Spleen (tissue), 7 donors: ENCODE results near the gene TNFRSF13B.
"Not testable (repeated sequence)": the region's sequence is repeated elsewhere in the genome, so short reads cannot be mapped to it uniquely, and the experiment has no call there.

Source experiments
- POLR2A ChIP-seq, 3 donors: fragments of 450-650 bp; IDR thresholded peaks; one replicate each; pipeline ENCODE4 v1.5.1; 2017; ENCODE audit warnings: antibody characterized with exemption in 3 of 3, mild to moderate bottlenecking in 1 of 3
- POLR2AphosphoS5 ChIP-seq, 3 donors: sonication (generic); formaldehyde crosslinking; IDR thresholded peaks; one replicate each; pipeline ENCODE4 v1.5.1; 2017; ENCODE audit warnings: antibody characterized with exemption in 3 of 3
- TF ChIP-seq, protein P1 (sequence below), 11 experiments: fragments of 200-600 bp in 7 of 11; fragments of 450-650 bp in 4 of 11; sonication (generic) in 4 of 11; IDR thresholded peaks in 8 of 11; conservative IDR thresholded peaks in 3 of 11; 1 replicate in 7 of 11; 2 replicates in 4 of 11; pipeline versions ENCODE4 v1.4.0 to v1.8.0; 2016 to 2021; ENCODE audit warnings: antibody characterized with exemption in 11 of 11, inconsistent platforms in 4 of 11, mild to moderate bottlenecking in 1 of 11
- donor health status: DM: no; HTN: no; CAD: no; lungs with moderate emphysema.
- donor health status: DM: no; HTN: no; CAD: no.
- donor health status: DM: no; HTN: no; CAD: no.

DNA sequence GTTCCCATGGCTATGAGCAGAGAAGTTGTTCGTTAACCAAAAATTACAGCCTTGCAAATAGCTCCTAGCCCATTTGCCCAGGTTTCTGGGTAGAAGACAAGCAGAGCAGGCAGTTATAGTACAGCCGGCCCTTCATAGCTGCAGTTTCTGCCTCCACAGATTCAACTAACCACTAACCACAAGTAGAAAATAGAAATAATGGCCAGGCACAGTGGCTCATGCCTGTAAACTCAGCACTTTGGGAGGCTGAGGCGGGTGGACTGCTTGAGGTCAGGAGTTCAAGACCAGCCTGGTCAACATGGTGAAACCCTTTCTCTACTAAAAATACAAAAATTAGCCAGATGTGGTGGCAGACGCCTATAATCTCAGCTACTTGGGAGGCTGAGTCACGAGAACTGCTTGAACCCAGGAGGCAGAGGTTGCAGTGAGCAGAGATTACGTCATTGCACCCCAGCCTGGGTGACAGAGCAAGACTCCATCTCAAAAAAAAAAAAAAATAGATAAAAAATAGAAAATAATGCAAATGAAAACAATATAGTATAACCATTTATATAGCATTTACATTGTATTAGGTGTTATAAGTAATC, 7.4 kb upstream of the TNFRSF13B start:
- not testable (repeated sequence) for TF ChIP-seq POLR2AphosphoS5, POLR2A (IDR thresholded peaks at IDR 0.05)
- TF ChIP-seq, protein P1, sequence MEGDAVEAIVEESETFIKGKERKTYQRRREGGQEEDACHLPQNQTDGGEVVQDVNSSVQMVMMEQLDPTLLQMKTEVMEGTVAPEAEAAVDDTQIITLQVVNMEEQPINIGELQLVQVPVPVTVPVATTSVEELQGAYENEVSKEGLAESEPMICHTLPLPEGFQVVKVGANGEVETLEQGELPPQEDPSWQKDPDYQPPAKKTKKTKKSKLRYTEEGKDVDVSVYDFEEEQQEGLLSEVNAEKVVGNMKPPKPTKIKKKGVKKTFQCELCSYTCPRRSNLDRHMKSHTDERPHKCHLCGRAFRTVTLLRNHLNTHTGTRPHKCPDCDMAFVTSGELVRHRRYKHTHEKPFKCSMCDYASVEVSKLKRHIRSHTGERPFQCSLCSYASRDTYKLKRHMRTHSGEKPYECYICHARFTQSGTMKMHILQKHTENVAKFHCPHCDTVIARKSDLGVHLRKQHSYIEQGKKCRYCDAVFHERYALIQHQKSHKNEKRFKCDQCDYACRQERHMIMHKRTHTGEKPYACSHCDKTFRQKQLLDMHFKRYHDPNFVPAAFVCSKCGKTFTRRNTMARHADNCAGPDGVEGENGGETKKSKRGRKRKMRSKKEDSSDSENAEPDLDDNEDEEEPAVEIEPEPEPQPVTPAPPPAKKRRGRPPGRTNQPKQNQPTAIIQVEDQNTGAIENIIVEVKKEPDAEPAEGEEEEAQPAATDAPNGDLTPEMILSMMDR (IDR thresholded peaks at IDR 0.05 in 8 of 11, conservative IDR thresholded peaks at IDR 0.05 in 3 of 11), result not testable (repeated sequence)
